Activated CD4-positive, alpha-beta T cell treated with anti-CD3 and anti-CD28 coated beads for 48 hours (primary cell): ENCODE data around the gene TBKBP1.

Experiments used
- DNase-seq: peaks from one replicate; pipeline ENCODE4 v3.0.0-alpha.2; 2020

Gene TBKBP1

DNA sequence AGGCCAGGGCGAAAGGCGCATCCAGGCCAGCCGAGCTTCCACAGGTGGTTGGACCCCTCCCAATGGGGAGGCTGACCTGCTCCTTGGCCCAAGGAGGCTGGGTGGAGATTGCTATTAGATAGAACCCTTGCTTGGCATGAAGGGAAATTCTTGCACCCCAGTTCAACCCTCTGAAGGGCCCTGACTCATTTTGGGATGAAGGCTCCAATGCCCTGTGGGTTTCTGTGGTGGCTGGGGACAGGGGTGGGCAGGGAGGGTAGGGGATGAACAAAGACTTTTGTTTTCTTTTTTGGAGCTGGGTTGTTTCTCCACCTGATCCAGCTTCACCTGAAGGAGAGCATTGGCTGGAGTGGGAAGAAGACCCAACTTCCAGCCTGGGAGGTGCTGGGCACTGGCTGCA, 22.4 kb downstream of the TBKBP1 start:
- no peak for DNase-seq

GRCh38 chr17:47717261-47717697, 23.3 kb downstream of the TBKBP1 start:
- DNase-seq, result peak; percentile 59

DNA sequence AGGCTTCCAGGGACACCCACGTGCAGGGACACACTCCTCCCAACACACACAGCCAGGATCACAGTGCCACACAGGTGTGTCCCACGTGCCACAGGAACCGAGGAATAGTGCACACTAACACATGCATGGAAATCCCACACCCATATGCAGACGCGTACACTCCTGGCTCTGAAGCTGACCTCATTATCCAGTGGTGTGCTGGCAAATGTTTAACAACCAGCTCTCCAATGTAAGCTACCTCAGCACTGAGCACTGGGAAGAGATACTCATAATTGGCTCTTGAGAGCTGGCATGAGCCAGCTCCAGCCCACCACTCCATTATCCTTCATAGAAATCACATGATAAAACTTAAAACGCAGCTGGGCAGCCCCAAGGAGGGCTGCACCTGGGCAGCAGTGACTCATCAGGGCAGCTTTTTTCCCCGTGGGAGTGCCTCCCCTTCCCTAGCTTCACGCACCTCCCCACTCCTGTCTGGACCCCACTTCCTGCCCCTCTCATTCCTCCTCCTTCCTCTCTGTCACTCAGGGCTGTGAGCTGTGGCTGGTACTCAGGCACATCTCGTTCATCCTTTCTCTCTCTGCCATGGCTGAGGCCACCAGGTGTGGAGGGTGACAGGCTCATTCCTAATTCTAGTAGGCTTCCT, 24.1 kb downstream of the TBKBP1 start:
- DNase-seq, result no peak

- DNase-seq, result no peak
Measured at GRCh38 chr17:47718634-47719405, 24.9 kb downstream of the TBKBP1 start.

DNA sequence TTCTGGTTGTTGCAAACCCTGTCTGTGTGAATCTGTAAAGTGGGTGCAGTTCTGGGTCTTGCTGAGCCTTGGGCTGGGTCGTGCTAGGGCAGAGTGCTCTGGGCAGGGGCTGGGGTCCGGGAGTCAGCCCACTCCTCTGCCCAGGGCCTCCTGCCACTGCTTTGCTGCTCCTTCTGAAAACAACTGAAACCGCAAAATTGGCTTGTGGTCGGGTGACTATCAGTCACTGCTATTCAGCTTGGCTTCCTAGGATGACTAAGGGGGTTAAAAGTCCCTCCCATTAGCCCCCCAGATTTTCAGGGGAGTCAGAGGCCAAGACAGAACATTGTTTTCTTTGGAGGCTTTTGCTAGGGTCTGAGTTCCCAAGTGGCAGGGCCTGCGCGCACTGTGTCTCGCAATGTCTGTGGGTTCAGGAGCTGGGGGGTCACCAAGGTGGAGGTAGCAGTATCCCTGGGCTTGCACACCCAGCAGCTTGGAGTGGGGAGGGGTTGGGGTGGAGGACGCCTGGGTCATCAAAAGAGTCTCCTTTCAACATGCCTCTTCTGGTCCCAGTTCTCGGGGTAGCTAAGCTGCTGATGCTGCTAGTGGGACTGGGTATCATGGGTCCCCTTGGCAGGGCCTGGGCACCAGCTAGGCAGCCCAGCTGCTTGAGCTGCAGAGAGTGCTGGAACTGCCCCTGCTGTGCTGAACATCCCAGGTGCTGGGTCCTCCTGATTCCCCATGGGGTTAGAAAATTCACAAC, 25.6 kb downstream of the TBKBP1 start:
- DNase-seq, result peak; percentile 90

DNA sequence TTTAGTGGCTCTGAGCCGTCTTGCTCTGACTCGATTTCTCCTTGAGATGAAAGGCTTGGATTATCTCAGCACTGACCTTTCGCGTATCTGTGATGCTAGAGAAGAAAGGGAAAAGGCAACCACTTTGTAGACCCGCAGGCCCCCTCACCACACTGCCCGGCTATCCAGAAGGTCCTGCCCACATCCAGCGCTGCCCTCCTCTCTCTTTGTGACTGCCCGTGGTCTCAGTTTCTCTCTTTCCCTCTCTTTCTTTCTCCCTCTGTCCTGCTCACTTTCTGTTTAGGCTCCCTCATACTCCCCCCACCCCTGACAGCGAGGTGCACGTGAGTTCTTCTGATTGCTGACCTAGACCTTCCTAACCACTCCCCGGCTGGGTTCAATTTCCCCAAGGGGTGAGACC, 26.2 kb downstream of the TBKBP1 start:
- no peak for DNase-seq

DNA sequence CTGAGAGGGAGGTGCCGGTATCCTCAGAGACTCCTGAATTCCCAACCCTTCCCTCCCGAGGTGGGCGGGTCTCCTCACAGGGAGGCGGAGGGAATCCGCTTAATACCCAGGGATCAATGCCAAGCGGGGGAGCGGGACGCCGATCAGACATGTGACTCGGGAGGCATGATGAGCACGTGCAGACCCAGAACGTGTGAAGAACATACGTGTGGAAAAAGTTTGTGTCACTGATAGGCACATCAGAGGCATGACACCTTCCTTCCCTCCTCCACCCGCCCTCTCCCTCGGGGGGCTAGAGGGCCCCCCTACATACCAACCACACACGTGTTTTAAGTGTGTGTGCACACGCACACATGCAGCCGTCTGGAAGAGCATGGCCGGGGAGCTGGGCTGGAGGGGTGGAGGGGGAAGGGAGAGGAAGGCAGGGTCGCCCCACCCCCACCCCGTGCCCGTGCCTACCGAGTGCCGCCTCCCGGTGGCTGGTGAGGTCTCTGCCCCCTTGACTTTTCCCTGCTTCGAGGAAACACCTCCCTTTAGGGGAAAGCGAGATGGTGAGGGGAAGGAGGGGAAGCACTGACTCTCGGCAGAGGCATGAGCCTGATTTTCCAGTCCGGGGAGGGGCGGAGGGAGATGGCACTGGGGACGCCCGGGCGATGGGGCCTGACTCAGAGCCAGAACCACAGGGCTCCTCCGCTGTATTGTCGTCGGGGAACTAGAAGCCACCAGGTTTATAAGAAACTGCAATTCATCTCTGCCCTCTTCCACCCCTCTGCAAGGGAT, 27.0 kb downstream of the TBKBP1 start:
- peak; percentile 99 for DNase-seq

DNA sequence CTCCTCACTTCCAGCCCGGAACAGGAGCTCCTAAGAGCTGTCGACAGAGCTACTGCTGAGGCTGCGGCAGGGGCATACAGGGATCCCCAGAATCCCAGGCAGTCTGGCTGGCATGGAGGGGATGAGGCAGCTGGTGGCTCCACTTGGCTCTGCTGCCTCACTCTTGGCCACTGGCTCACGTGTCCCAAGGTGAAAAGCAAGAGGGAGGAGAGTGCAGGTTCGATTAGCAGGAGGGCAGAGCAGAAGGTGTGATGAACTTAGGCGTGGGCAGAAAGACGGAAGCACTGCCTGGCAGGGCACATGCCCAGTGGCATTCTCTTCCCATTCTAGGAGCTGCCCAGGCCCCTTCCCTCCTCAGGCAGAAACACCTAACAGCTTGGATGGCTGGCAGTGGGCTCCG, 27.8 kb downstream of the TBKBP1 start:
- no peak for DNase-seq

- no peak for DNase-seq
Measured at GRCh38 chr17:47724705-47725104, 30.7 kb downstream of the TBKBP1 start.

DNA sequence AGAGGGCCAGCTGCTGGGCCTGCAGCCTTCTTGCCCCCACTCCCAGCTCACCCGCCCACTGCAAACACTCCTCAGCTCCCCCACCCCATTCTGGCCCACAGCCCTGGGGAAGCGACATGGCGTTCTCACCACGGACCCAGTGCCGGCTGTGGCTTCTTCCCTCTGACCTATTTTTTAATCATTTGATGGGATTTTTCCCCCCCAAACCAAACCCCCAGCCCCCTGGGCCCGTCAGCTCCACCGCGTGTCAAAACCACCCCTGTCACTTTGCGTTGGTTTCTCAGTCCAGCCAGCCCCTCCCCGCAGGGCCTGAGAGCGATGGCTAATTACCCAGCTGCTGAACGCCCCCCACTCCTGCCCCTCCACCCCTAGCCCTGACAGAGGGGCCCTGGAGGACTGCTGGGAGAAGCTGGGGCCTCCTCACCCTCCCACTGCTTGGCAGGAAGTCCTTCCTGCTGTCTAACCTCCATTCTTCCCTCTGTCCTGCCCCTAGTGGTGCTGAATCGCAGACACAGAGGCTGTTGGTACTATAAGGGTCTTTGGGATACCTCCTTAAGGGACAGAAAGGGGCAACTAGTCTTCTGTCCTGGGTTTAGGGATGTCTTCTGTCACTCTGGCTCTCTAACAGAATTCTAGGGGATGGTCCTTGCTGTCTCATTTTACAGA, 31.6 kb downstream of the TBKBP1 start:
- no peak for DNase-seq

DNA sequence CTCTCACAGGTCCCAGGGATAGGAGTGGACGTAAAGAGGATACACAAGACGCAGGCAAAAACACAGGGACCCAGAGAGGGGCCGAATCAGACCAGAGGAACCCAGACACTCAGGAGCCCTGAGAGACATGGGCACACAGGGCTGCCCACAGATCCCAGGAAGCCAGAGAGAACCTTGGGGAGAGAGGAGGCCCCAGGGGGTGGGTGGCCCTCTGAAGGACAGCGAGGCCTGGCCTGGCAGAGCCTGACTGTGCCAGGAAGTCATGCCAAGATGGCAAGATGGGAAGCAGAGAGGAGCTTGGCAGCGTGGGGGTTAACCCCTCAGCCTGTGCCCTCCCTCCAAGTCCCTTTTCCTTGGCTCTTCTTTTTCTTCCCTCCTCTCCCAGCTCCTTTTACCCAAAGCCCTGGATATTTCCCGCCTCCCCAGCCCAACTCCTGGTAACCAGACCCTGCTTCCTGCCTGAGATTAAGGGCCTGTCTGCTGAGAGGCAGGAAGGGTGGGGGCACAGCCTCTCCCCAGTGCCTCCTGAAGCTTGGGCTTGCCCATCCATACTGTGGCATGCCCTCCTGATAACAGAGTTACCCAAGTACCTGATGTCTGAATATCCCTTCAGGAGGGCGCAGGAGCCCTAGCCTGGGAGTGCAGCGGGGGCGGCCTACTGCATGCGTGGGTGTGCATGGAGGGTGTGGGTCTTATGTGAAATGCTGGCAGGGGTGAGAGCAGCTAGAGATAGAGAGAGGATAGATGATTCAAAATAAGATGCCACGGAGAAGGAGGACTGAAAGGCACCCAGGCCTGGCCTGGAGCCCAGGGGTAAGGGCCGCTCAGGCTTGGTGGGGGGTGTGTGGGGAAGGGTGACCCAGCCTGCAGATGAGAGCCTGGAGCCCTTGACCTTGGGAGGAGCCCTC, 33.1 kb downstream of the TBKBP1 start:
- no peak for DNase-seq

DNA sequence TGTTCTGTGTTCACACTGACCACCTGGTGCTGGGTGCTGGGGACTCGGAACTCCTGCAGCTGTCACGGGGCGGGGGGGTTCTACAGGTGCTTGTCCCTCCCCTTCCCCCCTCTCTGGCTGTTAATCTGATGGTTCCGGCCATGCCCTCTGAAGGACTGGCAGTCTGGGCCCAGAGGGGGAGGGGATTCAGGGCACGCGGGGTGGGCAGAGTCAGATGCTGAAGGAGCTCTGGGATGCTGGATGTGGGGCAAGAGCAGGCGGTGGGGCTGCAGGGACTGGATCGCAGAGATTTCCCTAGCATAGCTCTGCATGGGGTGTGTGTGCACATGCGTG, 33.7 kb downstream of the TBKBP1 start:
- DNase-seq, result no peak

DNA sequence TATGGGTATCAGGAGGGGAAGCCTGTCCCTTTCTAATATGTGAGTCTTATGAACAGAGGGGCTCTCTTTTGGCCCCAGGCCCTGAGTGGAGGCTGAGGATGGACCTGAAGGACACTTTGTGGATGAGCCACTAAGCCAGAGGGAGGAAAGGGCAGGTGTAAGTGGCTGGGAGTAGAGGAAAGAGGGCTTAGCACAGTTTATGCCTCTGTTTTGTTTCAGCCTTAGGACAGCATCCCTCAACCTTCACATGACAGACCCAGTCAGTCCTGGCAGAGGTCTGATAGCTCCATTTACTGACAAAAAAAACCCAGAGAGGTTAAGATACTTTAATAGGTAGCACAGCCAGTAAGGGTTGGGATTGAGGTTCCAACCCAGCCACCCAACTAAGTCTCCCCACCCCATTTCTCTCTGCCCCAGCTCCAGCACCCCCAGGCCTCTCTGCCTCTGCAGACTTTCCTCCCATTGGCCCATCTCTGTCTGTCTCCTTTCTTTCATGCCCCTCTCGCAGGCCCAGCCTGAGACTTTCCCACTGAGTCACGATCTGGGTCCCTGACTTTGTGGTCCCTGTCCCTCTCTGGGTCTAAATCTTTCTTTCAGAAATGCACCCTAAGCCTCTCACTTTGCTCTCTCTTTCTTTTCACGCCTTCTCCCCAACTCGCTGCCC, 34.4 kb downstream of the TBKBP1 start:
- DNase-seq, result no peak

DNA sequence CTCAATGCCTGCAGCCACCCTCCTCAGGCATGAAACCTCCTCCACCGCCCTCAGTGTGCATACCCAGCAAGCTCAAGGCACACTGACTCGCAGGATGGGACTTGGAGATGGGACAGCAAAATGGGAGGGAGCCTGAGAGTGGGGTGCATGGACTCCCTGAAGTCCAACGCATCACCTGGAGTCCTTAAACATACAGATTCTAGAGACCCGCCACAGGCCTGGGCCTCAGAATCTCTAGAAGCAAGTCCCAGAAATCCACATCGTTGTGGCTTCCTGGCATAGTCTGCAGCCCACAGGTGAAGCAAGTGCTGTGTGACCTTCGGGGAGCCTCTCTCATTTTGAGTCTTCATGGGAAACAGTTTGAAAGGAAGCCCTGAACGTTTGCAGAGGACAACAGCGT, 35.5 kb downstream of the TBKBP1 start:
- DNase-seq, result no peak

DNA sequence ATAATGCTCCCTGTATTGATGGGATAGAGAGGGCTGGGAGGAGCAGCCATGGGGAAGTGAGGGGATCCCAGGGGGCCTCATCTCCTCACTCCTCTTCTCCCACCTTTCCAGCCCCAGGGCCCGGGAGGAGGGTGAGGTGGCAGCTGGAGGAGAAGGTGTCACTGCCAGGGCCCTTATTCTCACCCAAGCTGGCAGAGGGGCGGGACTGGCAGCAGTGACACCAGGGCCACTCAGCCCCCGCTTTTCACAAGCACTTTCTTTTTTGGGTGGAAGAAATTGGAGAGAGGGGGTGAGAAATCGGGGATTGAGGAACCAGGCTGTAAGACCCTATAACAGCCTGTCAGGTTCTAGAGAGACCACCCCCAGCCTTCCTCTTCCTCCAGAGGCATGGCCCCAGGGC, 36.7 kb downstream of the TBKBP1 start:
- no peak for DNase-seq

DNA sequence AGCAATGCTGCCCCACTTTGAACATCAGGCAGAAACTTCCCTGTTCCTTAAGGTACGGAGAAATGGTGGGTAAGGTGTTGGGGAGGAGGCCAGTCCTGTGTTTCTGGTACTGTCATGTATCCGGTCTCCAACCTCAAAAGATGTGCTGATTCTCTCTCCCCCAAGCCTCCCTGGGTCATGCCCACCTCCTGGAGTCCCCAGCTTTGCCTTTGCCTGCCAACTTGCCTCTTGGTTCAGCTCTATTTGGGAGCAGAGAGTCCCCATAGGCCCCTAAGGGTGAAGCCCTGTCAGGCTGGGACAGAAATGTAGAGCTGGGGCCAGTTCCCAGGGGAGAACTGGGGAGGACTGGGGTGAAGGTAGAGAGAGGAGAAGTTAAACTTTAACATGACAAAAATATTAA, 37.4 kb downstream of the TBKBP1 start:
- no peak for DNase-seq

- no peak for DNase-seq
Measured at GRCh38 chr17:47732399-47733046, 38.6 kb downstream of the TBKBP1 start.

GRCh38 chr17:47733047-47733673, 39.2 kb downstream of the TBKBP1 start, which contains the start of gene TBX21:
TBX21 (plus strand) TSS chr17:47733236; CDS start chr17:47733455, 219 bp downstream.
- DNase-seq, result peak; percentile 94

- no peak for DNase-seq
Measured at GRCh38 chr17:47733674-47734410, 39.9 kb downstream of the TBKBP1 start.
